Right kidney (tissue), 9 donors: ENCODE results near the gene GPR34.
"Not testable (repeated sequence)": the region's sequence is repeated elsewhere in the genome, so short reads cannot be mapped to it uniquely, and the experiment has no call there.

Source experiments
- DNase-seq: peaks from one replicate; pipeline ENCODE4 v3.0.0-alpha.2; 2016
- long read RNA-seq, 8 donors: transcript quantifications; one replicate each; lab custom pipeline, GENCODE V29; 2026

Gene GPR34, protein sequence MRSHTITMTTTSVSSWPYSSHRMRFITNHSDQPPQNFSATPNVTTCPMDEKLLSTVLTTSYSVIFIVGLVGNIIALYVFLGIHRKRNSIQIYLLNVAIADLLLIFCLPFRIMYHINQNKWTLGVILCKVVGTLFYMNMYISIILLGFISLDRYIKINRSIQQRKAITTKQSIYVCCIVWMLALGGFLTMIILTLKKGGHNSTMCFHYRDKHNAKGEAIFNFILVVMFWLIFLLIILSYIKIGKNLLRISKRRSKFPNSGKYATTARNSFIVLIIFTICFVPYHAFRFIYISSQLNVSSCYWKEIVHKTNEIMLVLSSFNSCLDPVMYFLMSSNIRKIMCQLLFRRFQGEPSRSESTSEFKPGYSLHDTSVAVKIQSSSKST
- long read RNA-seq, donor 1 = 0 reads
- long read RNA-seq, donor 2, partial matches to known transcripts = 0 of 2 reads
- long read RNA-seq, donor 2, other reads (novel, unspliced or antisense) = 0 of 2 reads
- long read RNA-seq, donor 3 = 0 reads
- long read RNA-seq, donor 4, partial matches to known transcripts = 0 of 2 reads
- long read RNA-seq, donor 4, other reads (novel, unspliced or antisense) = 0 of 2 reads
- long read RNA-seq, donor 5, partial matches to known transcripts = 0 of 2 reads
- long read RNA-seq, donor 5, other reads (novel, unspliced or antisense) = 0 of 2 reads
- long read RNA-seq, donor 6, partial matches to known transcripts = 0 of 1 reads
- long read RNA-seq, donor 6, other reads (novel, unspliced or antisense) = 0 of 1 reads
- long read RNA-seq, donor 7, partial matches to known transcripts = 0 of 1 reads
- long read RNA-seq, donor 7, other reads (novel, unspliced or antisense) = 0 of 1 reads
- long read RNA-seq, donor 8, partial matches to known transcripts = 0 of 2 reads
- long read RNA-seq, donor 8, other reads (novel, unspliced or antisense) = 0 of 2 reads

DNA sequence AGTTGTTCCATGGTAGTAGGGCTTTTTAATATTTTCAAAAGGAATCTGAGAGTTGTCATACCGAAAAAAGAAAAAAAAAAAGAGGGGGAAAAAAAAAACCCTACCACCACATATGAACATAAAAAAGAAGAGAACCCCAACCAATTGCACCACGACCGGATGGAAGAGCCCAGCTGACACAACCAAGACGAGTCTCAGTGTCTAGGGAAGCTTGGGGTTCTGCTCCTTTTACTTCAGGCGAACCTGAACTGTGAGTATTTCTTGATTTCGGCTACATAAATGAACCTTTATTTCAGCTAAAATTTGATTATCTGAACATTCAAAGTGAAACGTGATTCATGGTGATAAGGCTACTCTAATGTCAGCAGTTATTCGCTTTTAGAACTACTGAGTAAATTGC is at the start of gene GPR34:
TSS of gene GPR34 (plus strand) at position 139 of the 400 bp plus-strand sequence. CDS start 6,661 bp downstream, outside the sequence.
- DNase-seq = no peak

DNA sequence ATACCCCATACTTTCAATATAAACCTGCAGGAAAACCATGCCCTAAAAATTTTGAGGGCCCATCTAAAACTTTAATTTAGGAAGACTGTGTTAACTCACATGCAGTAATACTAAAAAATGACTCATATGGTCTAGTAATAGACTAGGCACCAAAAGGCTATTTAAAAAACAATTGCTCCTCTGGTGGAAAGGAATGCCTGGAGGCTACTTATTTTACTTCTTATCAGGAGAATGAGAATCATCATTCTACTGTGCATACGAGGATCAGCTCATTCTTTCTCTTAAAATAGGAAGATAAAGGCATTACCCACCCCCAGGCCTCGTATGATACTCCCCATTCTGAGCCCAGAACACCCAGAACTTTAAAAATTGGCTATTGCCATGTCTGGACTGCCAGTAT is 42.6 kb upstream of the GPR34 start:
- not testable (repeated sequence) for DNase-seq

DNA sequence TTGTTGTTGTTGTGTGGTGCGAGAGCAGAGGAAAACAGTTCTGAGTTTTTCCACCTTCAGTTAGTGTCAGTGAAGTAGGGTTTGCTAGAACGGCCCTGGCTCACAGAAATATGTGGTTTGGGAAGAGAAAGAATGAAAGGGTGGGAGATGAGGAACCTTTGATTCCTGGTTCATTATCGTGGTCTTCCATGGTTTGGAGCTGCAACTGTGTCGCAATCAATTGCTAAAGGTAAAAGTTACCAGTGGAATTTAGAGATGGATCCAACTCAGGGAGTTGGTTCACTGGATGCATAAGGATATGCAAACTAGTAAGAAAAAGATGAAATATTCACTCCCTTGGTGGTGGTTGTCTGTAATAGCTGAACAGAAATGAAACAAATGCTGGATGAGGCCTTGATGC is 35.6 kb upstream of the GPR34 start:
- DNase-seq = no peak

DNA sequence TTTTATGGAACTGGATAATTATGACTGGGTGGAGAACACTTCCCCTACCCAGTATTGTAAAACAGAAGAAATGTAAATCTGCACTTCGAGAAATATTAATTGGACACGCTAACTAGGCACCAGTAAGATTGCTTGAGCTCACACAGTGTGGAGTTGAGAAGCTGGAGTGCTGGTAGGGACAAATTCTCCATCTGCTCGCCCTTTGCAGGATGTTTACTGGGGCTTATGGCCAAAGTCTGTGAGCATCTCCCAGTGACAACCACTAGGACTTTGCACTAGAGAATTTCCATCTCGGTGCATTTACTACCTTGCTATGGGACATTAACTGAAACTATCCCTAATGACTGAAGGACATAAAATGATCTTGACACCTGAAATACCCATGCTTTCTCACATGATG is 33.7 kb upstream of the GPR34 start:
- DNase-seq = no peak

DNA sequence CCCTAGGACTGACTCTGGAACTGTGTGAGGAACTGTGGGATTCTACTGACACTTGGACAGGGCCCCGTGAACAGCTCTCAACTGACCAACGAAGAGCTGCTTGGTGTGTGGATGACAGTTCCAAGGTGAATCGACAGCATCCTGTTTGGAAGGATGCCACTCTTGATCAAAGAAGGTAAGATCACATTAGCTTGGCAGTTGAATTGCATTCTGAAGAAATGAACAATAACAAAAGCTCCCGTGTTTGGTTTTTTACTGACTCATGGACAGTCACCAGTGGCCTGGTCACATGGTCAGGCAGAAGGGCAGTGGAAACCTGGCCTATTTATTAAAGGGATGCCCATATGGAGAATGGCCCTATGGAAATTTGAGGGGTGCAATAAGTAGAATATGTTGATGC is 33.1 kb upstream of the GPR34 start:
- no peak for DNase-seq

DNA sequence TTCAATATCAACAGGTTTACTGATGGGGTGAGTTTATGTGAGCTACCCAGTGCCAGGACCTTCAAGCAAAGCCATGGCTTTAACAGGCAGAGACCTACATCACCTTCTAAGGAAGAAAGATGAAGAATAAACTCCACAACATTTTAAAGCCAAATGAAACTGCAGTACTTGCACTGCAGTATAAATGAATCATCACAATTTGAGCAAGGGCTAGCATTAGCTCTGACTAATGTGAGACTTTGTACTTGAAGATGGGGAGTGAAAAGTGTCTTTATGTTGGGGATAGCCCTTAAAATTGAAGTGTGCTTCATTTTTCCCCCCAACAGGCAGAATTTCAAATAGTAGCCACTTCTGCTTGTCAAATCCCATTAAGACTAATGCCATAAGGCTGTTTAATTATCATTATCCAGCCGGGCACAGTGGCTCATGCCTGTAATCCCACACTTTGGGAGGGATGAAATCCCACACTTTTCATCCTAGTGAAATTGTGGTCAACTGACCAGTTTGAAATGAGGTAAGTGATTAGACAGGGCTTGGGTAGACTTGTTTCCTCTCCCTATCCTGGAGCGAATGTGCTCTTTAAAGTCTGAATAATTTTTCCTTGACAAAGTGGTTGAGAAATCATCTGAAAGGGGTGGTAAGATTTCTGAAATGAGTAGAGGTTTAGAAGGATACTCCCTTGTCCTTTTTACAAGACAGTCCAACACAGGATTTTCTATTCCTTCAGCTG is 27.2 kb upstream of the GPR34 start:
- no peak for DNase-seq

DNA sequence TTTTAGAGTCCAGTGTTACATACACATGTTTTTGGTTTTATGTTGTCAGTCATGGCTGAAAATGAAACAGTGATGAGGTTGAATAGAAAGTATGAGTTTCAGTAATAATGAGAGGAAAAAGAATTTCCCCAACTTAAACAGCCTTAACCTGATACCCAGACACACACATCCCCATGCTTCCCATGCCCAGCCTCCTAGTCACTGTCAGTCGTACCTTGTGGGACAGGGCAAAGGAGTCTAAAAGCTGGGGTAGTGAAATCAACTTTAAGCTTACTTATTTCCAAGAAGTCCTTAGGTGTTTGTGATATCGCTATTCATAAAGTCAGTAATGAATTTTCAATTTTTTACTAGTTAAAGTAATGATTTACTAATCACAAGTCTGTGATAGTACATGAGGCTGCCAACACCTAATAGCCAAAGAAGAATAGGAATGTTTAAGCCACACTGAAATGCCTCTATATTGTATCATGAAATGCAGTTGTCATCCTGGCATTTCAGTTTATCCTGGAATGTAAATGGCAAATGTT is 24.3 kb upstream of the GPR34 start:
- DNase-seq = no peak

DNA sequence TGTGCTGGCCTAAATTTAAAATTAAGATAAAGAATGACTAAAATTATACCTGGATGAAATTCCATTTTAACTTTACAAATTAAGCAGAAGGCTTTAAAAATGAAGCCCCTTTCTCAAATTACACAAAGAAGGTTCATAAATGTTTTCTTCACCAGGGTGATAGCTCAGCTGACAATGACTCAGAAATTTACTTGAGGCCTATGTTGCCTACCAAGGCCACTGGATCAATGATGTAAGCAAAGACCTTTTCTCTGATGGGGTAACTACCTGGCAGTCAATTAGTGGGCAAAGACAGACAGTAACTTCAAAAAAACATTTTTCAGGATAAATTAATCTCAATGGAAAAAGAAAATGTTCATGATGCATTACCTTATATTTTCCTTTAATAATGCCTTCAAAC is 23.9 kb upstream of the GPR34 start:
- DNase-seq = no peak

DNA sequence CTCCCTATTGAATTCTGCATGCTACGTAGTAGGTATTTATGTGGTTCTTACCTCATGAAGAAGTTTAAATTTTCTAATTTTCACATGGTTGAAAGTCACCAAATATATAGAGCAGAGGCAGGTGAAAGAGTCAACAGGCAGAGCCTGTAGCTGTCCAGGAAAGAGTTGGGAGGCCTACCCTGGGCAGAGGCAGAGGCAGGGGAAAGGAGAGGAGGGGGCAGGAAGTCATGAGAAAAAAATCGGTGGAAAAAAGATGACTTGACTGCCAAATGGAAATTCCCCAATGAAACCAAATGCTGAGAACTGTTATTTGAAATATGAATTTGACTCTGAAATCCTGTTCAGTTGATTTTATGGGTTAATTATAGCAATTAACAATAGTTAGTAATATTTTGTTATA is 23.1 kb upstream of the GPR34 start:
- no peak for DNase-seq

DNA sequence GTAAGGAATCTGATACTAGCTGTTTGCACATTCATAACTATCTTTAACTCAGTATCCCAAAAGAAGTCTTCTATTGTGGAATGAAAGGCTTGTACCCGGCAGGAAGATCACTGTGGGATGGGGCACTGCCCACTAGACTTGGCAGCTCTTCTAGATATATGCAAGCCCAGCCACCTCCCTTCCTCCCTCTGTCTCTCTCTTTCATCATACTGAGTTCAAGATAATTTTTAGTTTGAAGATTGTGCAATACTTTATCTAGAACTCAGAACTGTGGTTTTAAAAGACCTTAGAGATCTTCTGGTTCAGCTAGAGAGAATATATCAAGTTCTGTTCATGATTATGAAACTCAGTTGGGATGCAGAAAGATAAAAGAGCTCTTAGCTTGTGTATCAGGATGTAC is 22.5 kb upstream of the GPR34 start:
- DNase-seq = no peak

DNA sequence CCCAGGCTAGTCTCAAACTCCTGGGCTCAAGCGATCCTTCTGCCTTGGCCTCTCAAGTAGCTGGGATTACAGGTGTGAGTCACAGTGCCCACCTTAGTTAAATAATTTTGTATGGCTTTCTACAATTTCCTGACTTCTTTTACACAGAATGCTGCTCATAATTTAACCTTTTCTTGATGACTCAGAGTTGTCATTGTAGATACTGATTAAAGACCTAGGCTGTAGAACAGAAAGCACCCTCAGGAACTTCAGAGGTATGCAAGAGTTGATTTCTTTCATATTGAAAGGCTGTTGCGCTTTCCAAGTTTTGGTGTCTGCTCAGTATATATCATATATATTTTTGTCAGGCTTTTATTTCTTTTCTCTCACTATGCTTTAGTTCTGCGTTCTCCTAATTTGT is 21.1 kb upstream of the GPR34 start:
- no peak for DNase-seq

DNA sequence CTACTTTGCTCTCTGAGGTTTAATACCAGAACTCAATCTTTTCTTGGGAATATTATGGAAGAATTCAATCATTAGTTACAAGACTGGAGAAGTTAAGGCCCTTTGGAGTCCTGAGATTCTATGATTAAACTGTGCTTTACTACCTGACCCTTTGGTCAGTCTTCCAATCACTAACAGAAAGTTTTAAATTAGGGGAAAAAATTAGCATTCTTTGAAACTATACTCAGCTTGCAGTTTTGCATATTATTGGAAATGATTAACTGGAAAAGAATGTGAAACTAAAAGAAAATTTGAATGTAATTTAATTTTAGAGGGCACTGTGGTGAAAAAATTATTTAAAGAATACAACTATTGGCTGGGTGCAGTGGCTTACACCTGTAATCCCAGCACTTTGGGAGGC is 18.7 kb upstream of the GPR34 start:
- no peak for DNase-seq

DNA sequence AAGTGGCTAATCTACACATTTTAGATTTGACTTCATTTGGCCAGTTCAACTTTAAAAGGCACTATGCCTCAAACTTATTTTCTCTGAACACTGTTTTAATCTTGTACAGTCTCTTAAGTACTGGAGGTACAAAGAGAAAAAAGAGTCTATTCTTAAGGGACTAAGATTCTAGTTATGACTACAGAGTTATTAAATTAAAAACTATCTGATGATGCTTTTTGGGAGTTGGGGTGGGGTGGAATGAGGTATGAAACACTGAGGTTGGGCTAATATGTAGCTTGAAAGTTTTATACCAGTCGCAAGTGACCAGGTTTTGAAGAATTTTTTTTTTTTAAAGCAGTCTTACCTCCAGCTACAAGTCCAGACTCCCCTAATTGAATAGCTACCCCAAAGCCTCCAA is 17.7 kb upstream of the GPR34 start:
- DNase-seq = no peak

DNA sequence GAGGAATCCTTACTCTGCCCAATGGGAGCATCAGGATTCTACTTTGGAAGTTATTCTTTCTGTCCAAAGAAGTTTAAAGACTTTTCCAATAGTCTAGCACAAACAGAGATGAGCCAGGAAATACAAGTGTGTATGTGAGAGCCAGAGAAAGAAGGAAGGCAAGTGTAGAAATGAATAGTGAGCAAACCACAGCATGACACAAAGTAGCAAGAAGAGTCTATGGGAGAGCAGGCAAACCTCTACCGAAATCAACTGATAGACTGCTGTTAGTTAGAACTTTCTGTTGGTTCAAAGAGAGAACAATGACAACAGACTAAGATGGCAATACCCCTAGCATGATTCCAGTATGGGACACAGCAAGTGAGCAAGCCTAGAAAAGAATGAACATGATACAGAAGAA is 16.1 kb upstream of the GPR34 start:
- DNase-seq = no peak

DNA sequence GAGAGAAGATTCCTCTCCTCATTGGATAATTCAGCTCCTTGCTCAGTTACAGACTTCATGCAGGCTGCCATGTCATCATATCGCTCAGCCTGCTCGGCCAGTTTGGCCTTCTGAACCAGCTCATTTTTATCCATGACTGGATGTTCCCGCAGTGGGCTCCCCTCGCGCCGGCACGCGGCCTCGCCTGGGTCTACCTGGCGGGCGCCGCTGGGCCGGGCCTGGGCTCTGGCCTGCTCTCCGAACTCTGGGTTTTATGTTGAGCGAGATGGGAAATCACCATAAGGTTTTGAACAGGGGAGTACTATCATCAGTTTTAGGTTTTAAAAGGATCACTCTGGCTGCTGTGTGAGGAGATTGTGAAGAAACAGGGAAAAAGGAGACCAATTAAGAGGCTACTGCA is 12.4 kb upstream of the GPR34 start:
- DNase-seq = not testable (repeated sequence)

DNA sequence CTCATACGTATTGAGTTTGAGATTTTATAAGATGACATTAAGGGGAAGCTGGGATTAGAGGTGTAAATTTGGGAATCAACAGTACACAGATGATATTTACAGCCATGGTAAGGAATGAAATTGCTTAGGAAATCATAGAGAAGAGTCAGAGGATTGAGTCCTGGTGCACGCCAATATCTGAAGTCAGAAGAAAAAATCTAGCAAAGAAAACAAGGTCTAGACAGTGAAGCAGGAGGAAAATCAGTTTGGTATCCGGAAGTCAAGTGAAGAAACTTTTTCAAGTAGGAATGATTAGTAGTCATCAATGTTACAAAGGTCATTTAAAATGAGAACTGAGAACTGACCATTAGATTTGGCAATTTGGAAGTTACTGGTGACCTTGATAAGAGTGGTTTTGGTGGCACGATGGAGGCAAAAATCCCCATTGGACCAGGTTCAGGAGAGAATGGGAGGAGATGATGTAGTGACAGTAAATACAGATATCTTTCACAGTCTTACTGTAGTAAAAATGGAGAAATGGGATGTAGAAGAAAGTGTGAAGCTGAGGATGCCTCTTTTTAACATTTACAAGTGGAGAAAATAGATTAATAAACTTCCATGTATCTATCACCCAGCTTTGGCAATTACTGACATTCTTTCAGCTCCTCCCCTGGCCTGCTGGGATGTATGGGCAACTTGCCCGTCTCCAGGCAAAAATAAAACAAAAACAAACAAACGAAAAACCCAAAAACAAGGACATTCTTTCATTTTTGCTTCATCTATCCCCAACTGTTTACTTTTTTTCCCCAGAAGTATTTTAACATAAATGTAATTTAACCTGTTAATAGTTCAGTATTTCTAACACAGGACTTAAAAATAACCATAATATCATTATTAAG is 11.4 kb upstream of the GPR34 start:
- DNase-seq = no peak

DNA sequence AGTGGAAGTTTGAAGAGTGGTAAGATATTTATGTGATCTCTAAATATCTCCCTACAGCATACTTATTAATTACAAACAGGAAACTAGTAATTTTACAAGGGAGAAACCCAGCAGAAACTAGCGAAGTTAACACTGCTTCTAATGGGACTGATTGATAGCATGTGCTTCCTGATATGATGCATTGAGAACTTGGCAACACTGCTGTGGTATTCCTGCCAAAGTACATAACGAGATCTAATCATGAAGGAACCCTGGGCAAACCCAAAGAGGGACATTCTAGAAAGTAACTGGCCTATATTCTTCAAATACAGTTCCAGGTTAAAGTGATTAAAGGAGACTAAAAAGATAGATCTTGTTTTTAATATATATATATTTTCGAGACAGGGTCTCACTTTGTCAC is 4.6 kb upstream of the GPR34 start:
- DNase-seq = no peak

DNA sequence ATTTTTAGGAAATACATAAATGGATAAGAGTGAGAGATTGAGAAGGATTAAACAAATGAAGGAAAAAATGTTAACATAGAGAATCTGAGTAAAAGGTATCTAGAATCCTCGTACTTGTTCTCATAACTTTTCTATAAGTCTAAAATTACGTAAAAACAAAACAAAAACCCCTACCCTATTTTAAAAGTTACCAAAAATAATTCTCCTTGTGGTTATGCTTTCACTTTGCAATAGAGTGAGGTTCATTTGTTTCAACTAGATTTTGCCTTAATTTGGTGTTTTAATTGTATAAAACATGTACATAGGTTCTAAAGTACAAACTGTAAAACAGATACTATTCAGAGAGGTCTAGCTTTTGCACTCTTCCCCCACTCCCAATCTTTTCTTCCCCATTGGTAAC is 3.8 kb upstream of the GPR34 start:
- DNase-seq = no peak

DNA sequence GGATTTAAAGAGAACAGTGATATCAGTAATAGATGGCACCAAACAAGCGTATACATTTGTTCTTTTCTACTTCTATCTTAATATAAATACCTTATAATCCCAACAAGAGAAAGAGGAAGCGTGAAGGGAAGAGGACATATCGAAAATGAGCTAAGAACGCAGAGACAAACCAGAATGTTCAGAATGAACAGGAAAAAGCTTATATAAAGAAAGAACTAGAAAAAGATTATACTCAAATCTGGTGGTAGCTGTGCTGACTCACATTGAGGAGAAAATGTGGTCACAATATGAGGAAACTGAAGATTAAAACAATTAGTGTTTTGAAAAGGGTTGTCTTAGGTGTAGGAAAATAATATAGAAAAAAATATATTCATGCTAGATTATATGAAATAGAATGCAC is 2.0 kb upstream of the GPR34 start:
- DNase-seq = no peak

DNA sequence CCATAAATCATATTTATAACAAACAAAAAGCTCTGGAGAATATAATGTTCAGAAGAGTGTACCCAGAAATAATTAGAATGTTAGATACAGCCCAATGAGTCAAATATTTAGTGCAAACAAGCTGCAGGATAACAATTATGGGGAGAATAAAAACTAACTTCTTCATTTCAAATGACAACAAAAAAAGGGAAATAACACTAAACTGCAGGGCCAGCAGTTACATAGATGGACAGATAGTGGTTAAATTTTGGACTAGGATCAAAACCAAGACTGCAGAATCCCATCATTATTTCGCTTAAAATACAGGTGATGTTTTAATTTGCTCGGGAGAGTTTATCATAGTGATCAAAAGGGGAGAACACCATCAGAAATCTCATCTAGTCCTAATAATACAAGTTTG is 617 bp upstream of the GPR34 start:
- DNase-seq = no peak

DNA sequence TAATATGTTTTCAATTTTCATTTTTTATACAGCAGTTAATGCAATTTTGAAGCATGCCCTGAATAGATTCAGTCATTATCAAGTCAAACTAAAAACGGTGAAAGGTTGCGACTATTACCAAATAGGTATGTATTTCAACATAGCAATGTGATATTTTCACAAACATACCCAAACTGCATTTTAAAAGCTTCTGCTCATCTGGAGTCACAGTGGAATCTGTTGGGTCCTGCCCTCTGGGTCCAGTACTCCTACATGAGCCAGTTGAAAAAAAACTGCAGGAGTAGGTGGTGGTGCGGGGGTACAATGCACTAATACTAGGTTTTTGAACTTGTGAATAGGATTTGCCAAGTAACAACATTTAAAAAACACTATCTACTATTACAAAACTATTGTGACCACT is 938 bp downstream of the GPR34 start:
- no peak for DNase-seq
